Breast epithelium (tissue), 4 donors: ENCODE measurements around the gene CLECL1. TPM values are rescaled to one million over a fixed set of nuclear protein-coding genes. Genes with fewer than 3 reads are reported as not detected.

Experiments used
- DNase-seq, 2 donors: peaks; one replicate each; pipeline ENCODE4 v3.0.0-alpha.2; 2019; ENCODE audit warnings: low spot score in 2 of 2
- H3K27ac ChIP-seq, 2 donors: fragments of 200-600 bp; sonication (generic) in 1 of 2; one replicate each; pipeline ENCODE4 v1.5.1; 2016 to 2019; ENCODE audit warnings: mild to moderate bottlenecking in 1 of 2
- H3K27me3 ChIP-seq, 2 donors: fragments of 200-600 bp; sonication (generic) in 1 of 2; one replicate each; pipeline versions ENCODE4 v1.5.1 to v1.6.0; 2017 to 2019; ENCODE audit warnings: control low read depth in 1 of 2, mild to moderate bottlenecking in 1 of 2
- H3K36me3 ChIP-seq: fragments of 200-600 bp; one replicate; pipeline ENCODE4 v1.5.1; 2019
- H3K4me1 ChIP-seq, 2 donors: fragments of 200-600 bp; sonication (generic); one replicate each; pipeline ENCODE4 v1.5.1; 2016 to 2019; ENCODE audit warnings: control low read depth in 1 of 2
- H3K4me3 ChIP-seq, 3 donors: fragments of 200-600 bp; sonication (generic); 1 replicate in 2 of 3; 2 replicates in 1 of 3; pipeline ENCODE4 v1.5.1; 2016 to 2019; ENCODE audit warnings: mild to moderate bottlenecking in 3 of 3, moderate library complexity in 2 of 3
- H3K9me3 ChIP-seq, 2 donors: fragments of 200-600 bp; sonication (generic) in 1 of 2; one replicate each; pipeline ENCODE4 v1.5.1; 2016 to 2019; ENCODE audit warnings: control low read depth in 1 of 2
- CTCF ChIP-seq, 3 donors: fragments of 450-650 bp; IDR thresholded peaks; one replicate each; pipeline ENCODE4 v1.5.1; 2016 to 2017; ENCODE audit warnings: antibody characterized with exemption in 3 of 3, mild to moderate bottlenecking in 3 of 3, moderate library complexity in 3 of 3
- POLR2A ChIP-seq: fragments of 450-650 bp; IDR thresholded peaks from one replicate; pipeline ENCODE4 v1.6.1; 2016; ENCODE audit warnings: antibody characterized with exemption, mild to moderate bottlenecking, moderate library complexity
- POLR2AphosphoS5 ChIP-seq, 3 donors: sonication (generic); formaldehyde crosslinking; IDR thresholded peaks; one replicate each; pipeline ENCODE4 v1.6.1; 2017; ENCODE audit warnings: antibody characterized with exemption in 3 of 3
- intact Hi-C: fragments of 100-400 bp; cut with DNase I; formaldehyde crosslinking; loops from one replicate; pipeline ENCODE4 v1.15.1; 2023; ENCODE audit warnings: low total_unique reads
- total RNA-seq, 3 donors: library from RNA; depleted of rRNA; stranded (reverse); fragments of >200 nt; gene quantifications; one replicate each; pipeline ENCODE4 v1.1.0, GENCODE V29; 2016

CLECL1 gene
- total RNA-seq, 3 donors from 2014 or later = 0.80 to 1.0 TPM; not detected in 1

- Histone ChIP-seq H3K4me3 (no peak overlapping the region), H3K36me3 (no peaks in the 10 kb centered on the region), H3K27me3 (no peaks in the 10 kb centered on the region), H3K9me3 (no peaks in the 10 kb centered on the region), H3K27ac (no peak overlapping the region), H3K4me1 (no peaks in the 10 kb centered on the region)
- DNase-seq = no peak
- intact Hi-C loops = no loop called here
- no peak for TF ChIP-seq CTCF (IDR thresholded peaks at IDR 0.05)
- TF ChIP-seq POLR2AphosphoS5 (IDR thresholded peaks at IDR 0.05) = no peak
- no peak for TF ChIP-seq POLR2A
These were observed 2.9 kb downstream of the CLECL1 start for GRCh38 chr12:9730011-9730410.

GRCh38 chr12:9729082-9729481, 3.8 kb downstream of the CLECL1 start:
- intact Hi-C loops = no loop called here
- H3K36me3 ChIP-seq = no peaks in the 10 kb centered on the region
- H3K4me3 ChIP-seq = no peak overlapping the region
- no peaks in the 10 kb centered on the region for H3K27me3 ChIP-seq
- H3K9me3 ChIP-seq = no peaks in the 10 kb centered on the region
- no peak for DNase-seq
- H3K4me1 ChIP-seq = no peaks in the 10 kb centered on the region
- no peak overlapping the region for H3K27ac ChIP-seq
- no peak for TF ChIP-seq CTCF (IDR thresholded peaks at IDR 0.05)
- no peak for TF ChIP-seq POLR2AphosphoS5 (IDR thresholded peaks at IDR 0.05)
- TF ChIP-seq POLR2A = no peak

DNA sequence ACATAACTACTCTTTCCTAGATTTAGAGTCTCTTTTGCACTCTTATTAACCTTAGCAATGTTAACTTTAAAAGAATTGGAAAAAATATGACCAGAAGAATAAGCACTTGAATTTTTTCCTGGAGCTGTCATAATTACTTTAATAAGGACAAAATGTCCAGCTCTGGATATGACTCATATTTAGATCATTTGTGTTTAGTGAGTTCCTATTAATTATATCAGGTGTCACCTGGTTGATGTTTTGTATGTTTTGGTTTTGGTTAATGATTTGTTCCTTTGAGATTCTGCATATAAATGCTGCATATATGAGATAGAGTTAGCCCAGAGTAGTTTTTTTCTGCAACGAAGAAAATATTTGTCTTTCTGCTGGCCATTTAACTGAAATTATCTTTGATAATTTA, 5.1 kb downstream of the CLECL1 start:
- no peak for DNase-seq
- TF ChIP-seq CTCF (IDR thresholded peaks at IDR 0.05) (no peak), POLR2A (no peak), POLR2AphosphoS5 (IDR thresholded peaks at IDR 0.05) (no peak)
- H3K4me3 ChIP-seq = no peak overlapping the region
- H3K27ac ChIP-seq = no peak overlapping the region
- no peaks in the 10 kb centered on the region for H3K36me3 ChIP-seq
- intact Hi-C loops = no loop called here
- no peaks in the 10 kb centered on the region for H3K9me3 ChIP-seq
- no peaks in the 10 kb centered on the region for H3K27me3 ChIP-seq
- H3K4me1 ChIP-seq = no peaks in the 10 kb centered on the region

- DNase-seq = no peak
These were observed 7.6 kb downstream of the CLECL1 start for GRCh38 chr12:9725213-9725870.

More at GRCh38 chr12:9725213-9725870, 7.6 kb downstream of the CLECL1 start:
- TF ChIP-seq POLR2A = no peak
- TF ChIP-seq CTCF (IDR thresholded peaks at IDR 0.05) = no peak
- no peak for TF ChIP-seq POLR2AphosphoS5 (IDR thresholded peaks at IDR 0.05)
- Histone ChIP-seq H3K36me3 (no peaks in the 10 kb centered on the region), H3K4me3 (no peak overlapping the region), H3K27ac (no peak overlapping the region), H3K9me3 (no peaks in the 10 kb centered on the region), H3K27me3 (no peaks in the 10 kb centered on the region), H3K4me1 (no peaks in the 10 kb centered on the region)
- intact Hi-C loops = no loop called here
